H1 (cell line): ENCODE measurements around the gene DDX49. TPM values are rescaled to one million over a fixed set of nuclear protein-coding genes. Genes with fewer than 3 reads are reported as not detected.

ENCODE experiments used
- CTCF ChIA-PET: fragments of 300-600 bp; sonication (Branson Sonifier 250); formaldehyde crosslinking; loops from one replicate; lab custom pipeline; 2021; ENCODE audit not compliant: partially characterized antibody; lab: Charles Lee
- POLR2A ChIA-PET: fragments of 300-600 bp; sonication (Branson Sonifier 250); formaldehyde crosslinking; loops from one replicate; lab custom pipeline; 2021; ENCODE audit warnings: inconsistent platforms; ENCODE audit not compliant: partially characterized antibody; lab: Charles Lee
- DNase-seq, 2 experiments: peaks; one replicate each; pipeline versions ENCODE4 v3.0.0 to v3.0.0-alpha.2; 2010 to 2022; ENCODE audit warnings: low spot score in 2 of 2, low read depth in 1 of 2, mixed read lengths in 1 of 2
- FAIRE-seq: peaks from 2 replicates; lab custom pipeline; 2011; peaks lifted over from hg19 to GRCh38; lab: Jason Lieb, UNC
- H2AFZ ChIP-seq: 2 replicates; pipeline ENCODE4 v1.8.1; 2012; ENCODE audit warnings: low read length, inconsistent platforms
- H2AK5ac ChIP-seq: 2 replicates; pipeline ENCODE4 v1.6.1; 2013; ENCODE audit warnings: low read depth, low read length
- H2BK120ac ChIP-seq: replicated peaks from 2 replicates; pipeline ENCODE3; 2013; ENCODE audit warnings: low read depth, low read length, inconsistent platforms
- H2BK12ac ChIP-seq: 2 replicates; pipeline ENCODE4 v1.6.1; 2013; ENCODE audit warnings: low read depth, low read length
- H2BK15ac ChIP-seq: 2 replicates; pipeline ENCODE4 v1.6.1; 2013; ENCODE audit warnings: low read length
- H2BK20ac ChIP-seq: 2 replicates; pipeline ENCODE4 v1.6.1; 2013; ENCODE audit warnings: low read length
- H2BK5ac ChIP-seq: 2 replicates; pipeline ENCODE4 v1.6.1; 2013; ENCODE audit warnings: low read depth, low read length
- H3K14ac ChIP-seq: 2 replicates; pipeline ENCODE4 v1.6.1; 2013; ENCODE audit warnings: inconsistent platforms; ENCODE audit not compliant: insufficient read length
- H3K18ac ChIP-seq: 2 replicates; pipeline ENCODE4 v1.6.1; 2013; ENCODE audit warnings: low read length; ENCODE audit errors: extremely low read depth
- H3K23ac ChIP-seq: 2 replicates; pipeline ENCODE4 v1.6.1; 2013; ENCODE audit warnings: inconsistent platforms; ENCODE audit not compliant: insufficient read length
- H3K23me2 ChIP-seq: 2 replicates; pipeline ENCODE4 v1.6.1; 2013; ENCODE audit warnings: low read depth, low read length
- H3K27ac ChIP-seq: 2 replicates; pipeline ENCODE4 v1.6.1; 2011; ENCODE audit warnings: low read depth, low read length, inconsistent platforms
- H3K27me3 ChIP-seq, 4 experiments: replicated peaks in 1 of 4; 1 replicate in 1 of 4; 2 replicates in 3 of 4; pipeline versions ENCODE4 v1.6.1 to v1.8.1; 2011 to 2013; ENCODE audit warnings: low read length in 3 of 4, mild to moderate bottlenecking in 3 of 4, inconsistent platforms in 2 of 4, mixed read lengths in 2 of 4, moderate library complexity in 1 of 4; ENCODE audit not compliant: control insufficient read depth in 3 of 4, insufficient read depth in 3 of 4; ENCODE audit errors: extremely low read depth in 1 of 4
- H3K36me3 ChIP-seq, 4 experiments: 2 replicates each; pipeline versions ENCODE4 v1.6.1 to v1.8.1; 2011 to 2013; ENCODE audit warnings: mild to moderate bottlenecking in 4 of 4, low read length in 3 of 4, moderate library complexity in 2 of 4, control low read depth in 1 of 4, inconsistent platforms in 1 of 4; ENCODE audit not compliant: insufficient read depth in 4 of 4, control insufficient read depth in 2 of 4
- H3K4ac ChIP-seq: replicated peaks from 2 replicates; pipeline ENCODE3; 2013; ENCODE audit warnings: low read length, low read depth, mixed read lengths, inconsistent platforms; ENCODE audit not compliant: insufficient read length
- H3K4me1 ChIP-seq, 4 experiments: replicated peaks in 1 of 4; 1 replicate in 1 of 4; 2 replicates in 3 of 4; pipeline versions ENCODE4 v1.6.1 to v1.8.1; 2011 to 2013; ENCODE audit warnings: low read length in 3 of 4, inconsistent platforms in 2 of 4, mixed read lengths in 1 of 4; ENCODE audit not compliant: insufficient read depth in 4 of 4, control insufficient read depth in 3 of 4
- H3K4me2 ChIP-seq, 2 experiments: 2 replicates each; pipeline versions ENCODE4 v1.6.1 to v1.8.1; 2011 to 2013; ENCODE audit warnings: low read depth in 2 of 2, low read length in 2 of 2, control low read depth in 1 of 2, inconsistent platforms in 1 of 2, mild to moderate bottlenecking in 1 of 2; ENCODE audit not compliant: insufficient read depth in 1 of 2
- H3K4me3 ChIP-seq, 4 experiments: fragments of 200-600, 300-600 bp in 1 of 4; sonication (generic), shearing (Covaris generic), sonication (Bioruptor Twin) in 1 of 4; 2 replicates each; pipeline versions ENCODE4 v1.5.1 to v1.8.1; 2011 to 2016; ENCODE audit warnings: low read length in 4 of 4, low read depth in 3 of 4, control low read depth in 2 of 4, inconsistent platforms in 2 of 4, mild to moderate bottlenecking in 2 of 4, mixed read lengths in 1 of 4, moderate library complexity in 1 of 4; ENCODE audit not compliant: insufficient read depth in 2 of 4; ENCODE audit errors: extremely low read depth in 1 of 4
- H3K56ac ChIP-seq: replicated peaks from 2 replicates; pipeline ENCODE3; 2013; ENCODE audit warnings: low read depth, mild to moderate bottlenecking, mixed read lengths, low read length, inconsistent platforms; ENCODE audit not compliant: insufficient read length
- H3K79me1 ChIP-seq: 2 replicates; pipeline ENCODE4 v1.6.1; 2013; ENCODE audit warnings: low read depth, low read length, control low read depth
- H3K79me2 ChIP-seq, 2 experiments: 2 replicates each; pipeline versions ENCODE4 v1.6.1 to v1.8.1; 2012 to 2013; ENCODE audit warnings: low read length in 2 of 2, mild to moderate bottlenecking in 2 of 2, inconsistent platforms in 1 of 2; ENCODE audit not compliant: insufficient read depth in 2 of 2, control insufficient read depth in 1 of 2
- H3K9ac ChIP-seq, 4 experiments: replicated peaks in 1 of 4; 1 replicate in 1 of 4; 2 replicates in 3 of 4; pipeline versions ENCODE4 v1.6.1 to v1.8.1; 2011 to 2013; ENCODE audit warnings: low read depth in 3 of 4, low read length in 3 of 4, control low read depth in 2 of 4, mild to moderate bottlenecking in 2 of 4, moderate library complexity in 2 of 4, inconsistent platforms in 1 of 4; ENCODE audit errors: extremely low read depth in 1 of 4
- H3K9me3 ChIP-seq, 2 experiments: 2 replicates each; pipeline versions ENCODE4 v1.6.1 to v1.8.1; 2012 to 2013; ENCODE audit warnings: mild to moderate bottlenecking in 2 of 2, moderate library complexity in 2 of 2, control low read depth in 1 of 2, inconsistent platforms in 1 of 2, low read depth in 1 of 2, low read length in 1 of 2, mixed read lengths in 1 of 2; ENCODE audit not compliant: insufficient read depth in 2 of 2
- H4K20me1 ChIP-seq, 2 experiments: replicated peaks in 1 of 2; 2 replicates each; pipeline versions ENCODE3 to v1.8.1; 2011 to 2013; ENCODE audit warnings: inconsistent platforms in 2 of 2, low read length in 2 of 2, mild to moderate bottlenecking in 1 of 2; ENCODE audit not compliant: insufficient read depth in 2 of 2, control insufficient read depth in 1 of 2
- H4K5ac ChIP-seq: 2 replicates; pipeline ENCODE4 v1.6.1; 2013; ENCODE audit warnings: low read length, low read depth, mixed read lengths, inconsistent platforms; ENCODE audit not compliant: insufficient read length
- H4K8ac ChIP-seq: 2 replicates; pipeline ENCODE4 v1.8.0; 2013; ENCODE audit warnings: mild to moderate bottlenecking, moderate library complexity, low read length, inconsistent platforms; ENCODE audit not compliant: insufficient read depth; ENCODE audit errors: extremely low read depth
- H4K91ac ChIP-seq: replicated peaks from 2 replicates; pipeline ENCODE3; 2013; ENCODE audit warnings: low read length, mixed read lengths, inconsistent platforms; ENCODE audit not compliant: insufficient read length
- NANOG ChIP-seq: IDR thresholded peaks from 2 replicates; pipeline ENCODE4 v1.6.1; 2011; ENCODE audit warnings: low read length, low read depth, mild to moderate bottlenecking, inconsistent platforms; ENCODE audit not compliant: insufficient read depth, poor library complexity, severe bottlenecking
- WGBS, 2 experiments: shearing (Covaris generic) in 1 of 2; methylation state at CpG; one replicate each; pipeline versions ENCODE4 v1.1.6 to v1.1.7; 2013 to 2015; ENCODE audit warnings: low lambda C conversion rate in 2 of 2, mixed read lengths in 2 of 2, inconsistent platforms in 1 of 2, low coverage in 1 of 2, missing lambda C conversion rate in 1 of 2; ENCODE audit not compliant: insufficient replicate concordance in 2 of 2, insufficient coverage in 1 of 2, insufficient read length in 1 of 2; ENCODE audit errors: extremely low coverage in 1 of 2, missing lambda C conversion rate in 1 of 2; 5-methylcytosine and 5-hydroxymethylcytosine counted together
- polyA plus RNA-seq, 7 experiments: library from polyadenylated mRNA; depleted of rRNA in 3 of 7; stranded (reverse) in 5 of 7; unstranded in 2 of 7; fragments of >200 nt in 5 of 7; fragments of 200-250 nt in 2 of 7; gene quantifications; 1 replicate in 5 of 7; 2 replicates in 1 of 7; 4 replicates in 1 of 7; pipeline versions ENCODE4 v1.2.1 to v1.2.3, GENCODE V29; 2011 to 2013; ENCODE audit warnings: missing spikeins in 2 of 7, mixed read lengths in 2 of 7
- total RNA-seq: library from RNA; stranded (reverse); fragmentation: NEBNext Ultra II Directional; extraction: Animal tissue kit (Norgen Biotek cat#: 25700); gene quantifications from 2 replicates; pipeline ENCODE4 v1.2.1, GENCODE V29; 2021

Gene DDX49
- total and polyA plus RNA-seq, 2 of the 8 experiments (the other 6 are each of a cell fraction or from before 2014, with no cell fraction given), result 41.3 to 46.5 TPM

GRCh38 chr19:18969931-18970659, 50.6 kb downstream of the DDX49 start:
- no peaks in the 10 kb centered on the region for H3K27me3 ChIP-seq
- no peak overlapping the region for H3K4me3 ChIP-seq
- TF ChIP-seq NANOG, result no peak

More at GRCh38 chr19:18969931-18970659, 50.6 kb downstream of the DDX49 start:
- H4K5ac ChIP-seq, result no peak overlapping the region
- no peak overlapping the region for H4K8ac ChIP-seq
- 96% methylated on average over 13 of the region's 13 CpGs; no CpG with 5 or more reads in 1 of the 2 experiments for WGBS, 2 experiments
- no peak overlapping the region for H2BK120ac ChIP-seq
- H3K23ac ChIP-seq, result no peak overlapping the region
- H2BK15ac ChIP-seq, result no peak overlapping the region
- no peak overlapping the region for H3K14ac ChIP-seq
- H2AK5ac ChIP-seq, result no peak overlapping the region
- H3K18ac ChIP-seq, result no peak overlapping the region
- CTCF ChIA-PET, result interaction anchor here (0.9 to 1.2 kb wide), 2 partner anchors 8 to 17 kb away, joined by 3 to 6 read pairs; no protein-coding TSS in a partner anchor
- no peak overlapping the region for H3K9ac ChIP-seq
- H3K27ac ChIP-seq, result no peak overlapping the region
- no peak overlapping the region for H2AFZ ChIP-seq
- H3K4ac ChIP-seq, result no peak overlapping the region
- no peak overlapping the region for H2BK20ac ChIP-seq
- no peak overlapping the region for H3K4me2 ChIP-seq
- no peaks in the 10 kb centered on the region for H3K36me3 ChIP-seq
- DNase-seq, result no peak
- H2BK12ac ChIP-seq, result no peak overlapping the region
- H3K23me2 ChIP-seq, result no peaks in the 10 kb centered on the region
- H2BK5ac ChIP-seq, result no peak overlapping the region
- no peaks in the 10 kb centered on the region for H3K9me3 ChIP-seq
- peaks cover 0 to 3% (median under 1%) of the 10 kb centered on the region in 4 experiments; a peak in 2 of 7 replicates for H3K4me1 ChIP-seq
- H4K20me1 ChIP-seq, result no peaks in the 10 kb centered on the region
- POLR2A ChIA-PET, result interaction anchor here (0.7 to 1.4 kb wide), 2 partner anchors 17 to 27 kb away, joined by 3 to 6 read pairs; no protein-coding TSS in a partner anchor
- H4K91ac ChIP-seq, result no peak overlapping the region
- no peak overlapping the region for H3K56ac ChIP-seq
- no peaks in the 10 kb centered on the region for H3K79me1 ChIP-seq
- no peak for FAIRE-seq
- H3K79me2 ChIP-seq, result no peaks in the 10 kb centered on the region
